H1 (cell line): ENCODE measurements around the gene PTPN1. TPM values are rescaled to one million over a fixed set of nuclear protein-coding genes. Genes with fewer than 3 reads are reported as not detected.

Experiments
- CTCF ChIA-PET: fragments of 300-600 bp; sonication (Branson Sonifier 250); formaldehyde crosslinking; loops from one replicate; lab custom pipeline; 2021; ENCODE audit not compliant: partially characterized antibody; lab: Charles Lee
- POLR2A ChIA-PET: fragments of 300-600 bp; sonication (Branson Sonifier 250); formaldehyde crosslinking; loops from one replicate; lab custom pipeline; 2021; ENCODE audit warnings: inconsistent platforms; ENCODE audit not compliant: partially characterized antibody; lab: Charles Lee
- DNase-seq, 2 experiments: peaks; one replicate each; pipeline versions ENCODE4 v3.0.0 to v3.0.0-alpha.2; 2010 to 2022; ENCODE audit warnings: low spot score in 2 of 2, low read depth in 1 of 2, mixed read lengths in 1 of 2
- FAIRE-seq: peaks from 2 replicates; lab custom pipeline; 2011; peaks lifted over from hg19 to GRCh38; lab: Jason Lieb, UNC
- H2AFZ ChIP-seq: 2 replicates; pipeline ENCODE4 v1.8.1; 2012; ENCODE audit warnings: low read length, inconsistent platforms
- H2AK5ac ChIP-seq: 2 replicates; pipeline ENCODE4 v1.6.1; 2013; ENCODE audit warnings: low read depth, low read length
- H2BK120ac ChIP-seq: replicated peaks from 2 replicates; pipeline ENCODE3; 2013; ENCODE audit warnings: low read depth, low read length, inconsistent platforms
- H2BK12ac ChIP-seq: 2 replicates; pipeline ENCODE4 v1.6.1; 2013; ENCODE audit warnings: low read depth, low read length
- H2BK15ac ChIP-seq: 2 replicates; pipeline ENCODE4 v1.6.1; 2013; ENCODE audit warnings: low read length
- H2BK20ac ChIP-seq: 2 replicates; pipeline ENCODE4 v1.6.1; 2013; ENCODE audit warnings: low read length
- H2BK5ac ChIP-seq: 2 replicates; pipeline ENCODE4 v1.6.1; 2013; ENCODE audit warnings: low read depth, low read length
- H3K14ac ChIP-seq: 2 replicates; pipeline ENCODE4 v1.6.1; 2013; ENCODE audit warnings: inconsistent platforms; ENCODE audit not compliant: insufficient read length
- H3K18ac ChIP-seq: 2 replicates; pipeline ENCODE4 v1.6.1; 2013; ENCODE audit warnings: low read length; ENCODE audit errors: extremely low read depth
- H3K23ac ChIP-seq: 2 replicates; pipeline ENCODE4 v1.6.1; 2013; ENCODE audit warnings: inconsistent platforms; ENCODE audit not compliant: insufficient read length
- H3K23me2 ChIP-seq: 2 replicates; pipeline ENCODE4 v1.6.1; 2013; ENCODE audit warnings: low read depth, low read length
- H3K27ac ChIP-seq: 2 replicates; pipeline ENCODE4 v1.6.1; 2011; ENCODE audit warnings: low read depth, low read length, inconsistent platforms
- H3K27me3 ChIP-seq, 4 experiments: replicated peaks in 1 of 4; 1 replicate in 1 of 4; 2 replicates in 3 of 4; pipeline versions ENCODE4 v1.6.1 to v1.8.1; 2011 to 2013; ENCODE audit warnings: low read length in 3 of 4, mild to moderate bottlenecking in 3 of 4, inconsistent platforms in 2 of 4, mixed read lengths in 2 of 4, moderate library complexity in 1 of 4; ENCODE audit not compliant: control insufficient read depth in 3 of 4, insufficient read depth in 3 of 4; ENCODE audit errors: extremely low read depth in 1 of 4
- H3K36me3 ChIP-seq, 4 experiments: 2 replicates each; pipeline versions ENCODE4 v1.6.1 to v1.8.1; 2011 to 2013; ENCODE audit warnings: mild to moderate bottlenecking in 4 of 4, low read length in 3 of 4, moderate library complexity in 2 of 4, control low read depth in 1 of 4, inconsistent platforms in 1 of 4; ENCODE audit not compliant: insufficient read depth in 4 of 4, control insufficient read depth in 2 of 4
- H3K4ac ChIP-seq: replicated peaks from 2 replicates; pipeline ENCODE3; 2013; ENCODE audit warnings: low read length, low read depth, mixed read lengths, inconsistent platforms; ENCODE audit not compliant: insufficient read length
- H3K4me1 ChIP-seq, 4 experiments: replicated peaks in 1 of 4; 1 replicate in 1 of 4; 2 replicates in 3 of 4; pipeline versions ENCODE4 v1.6.1 to v1.8.1; 2011 to 2013; ENCODE audit warnings: low read length in 3 of 4, inconsistent platforms in 2 of 4, mixed read lengths in 1 of 4; ENCODE audit not compliant: insufficient read depth in 4 of 4, control insufficient read depth in 3 of 4
- H3K4me2 ChIP-seq, 2 experiments: 2 replicates each; pipeline versions ENCODE4 v1.6.1 to v1.8.1; 2011 to 2013; ENCODE audit warnings: low read depth in 2 of 2, low read length in 2 of 2, control low read depth in 1 of 2, inconsistent platforms in 1 of 2, mild to moderate bottlenecking in 1 of 2; ENCODE audit not compliant: insufficient read depth in 1 of 2
- H3K4me3 ChIP-seq, 4 experiments: fragments of 200-600, 300-600 bp in 1 of 4; sonication (generic), shearing (Covaris generic), sonication (Bioruptor Twin) in 1 of 4; 2 replicates each; pipeline versions ENCODE4 v1.5.1 to v1.8.1; 2011 to 2016; ENCODE audit warnings: low read length in 4 of 4, low read depth in 3 of 4, control low read depth in 2 of 4, inconsistent platforms in 2 of 4, mild to moderate bottlenecking in 2 of 4, mixed read lengths in 1 of 4, moderate library complexity in 1 of 4; ENCODE audit not compliant: insufficient read depth in 2 of 4; ENCODE audit errors: extremely low read depth in 1 of 4
- H3K56ac ChIP-seq: replicated peaks from 2 replicates; pipeline ENCODE3; 2013; ENCODE audit warnings: low read depth, mild to moderate bottlenecking, mixed read lengths, low read length, inconsistent platforms; ENCODE audit not compliant: insufficient read length
- H3K79me1 ChIP-seq: 2 replicates; pipeline ENCODE4 v1.6.1; 2013; ENCODE audit warnings: low read depth, low read length, control low read depth
- H3K79me2 ChIP-seq, 2 experiments: 2 replicates each; pipeline versions ENCODE4 v1.6.1 to v1.8.1; 2012 to 2013; ENCODE audit warnings: low read length in 2 of 2, mild to moderate bottlenecking in 2 of 2, inconsistent platforms in 1 of 2; ENCODE audit not compliant: insufficient read depth in 2 of 2, control insufficient read depth in 1 of 2
- H3K9ac ChIP-seq, 4 experiments: replicated peaks in 1 of 4; 1 replicate in 1 of 4; 2 replicates in 3 of 4; pipeline versions ENCODE4 v1.6.1 to v1.8.1; 2011 to 2013; ENCODE audit warnings: low read depth in 3 of 4, low read length in 3 of 4, control low read depth in 2 of 4, mild to moderate bottlenecking in 2 of 4, moderate library complexity in 2 of 4, inconsistent platforms in 1 of 4; ENCODE audit errors: extremely low read depth in 1 of 4
- H3K9me3 ChIP-seq, 2 experiments: 2 replicates each; pipeline versions ENCODE4 v1.6.1 to v1.8.1; 2012 to 2013; ENCODE audit warnings: mild to moderate bottlenecking in 2 of 2, moderate library complexity in 2 of 2, control low read depth in 1 of 2, inconsistent platforms in 1 of 2, low read depth in 1 of 2, low read length in 1 of 2, mixed read lengths in 1 of 2; ENCODE audit not compliant: insufficient read depth in 2 of 2
- H4K20me1 ChIP-seq, 2 experiments: replicated peaks in 1 of 2; 2 replicates each; pipeline versions ENCODE3 to v1.8.1; 2011 to 2013; ENCODE audit warnings: inconsistent platforms in 2 of 2, low read length in 2 of 2, mild to moderate bottlenecking in 1 of 2; ENCODE audit not compliant: insufficient read depth in 2 of 2, control insufficient read depth in 1 of 2
- H4K5ac ChIP-seq: 2 replicates; pipeline ENCODE4 v1.6.1; 2013; ENCODE audit warnings: low read length, low read depth, mixed read lengths, inconsistent platforms; ENCODE audit not compliant: insufficient read length
- H4K8ac ChIP-seq: 2 replicates; pipeline ENCODE4 v1.8.0; 2013; ENCODE audit warnings: mild to moderate bottlenecking, moderate library complexity, low read length, inconsistent platforms; ENCODE audit not compliant: insufficient read depth; ENCODE audit errors: extremely low read depth
- H4K91ac ChIP-seq: replicated peaks from 2 replicates; pipeline ENCODE3; 2013; ENCODE audit warnings: low read length, mixed read lengths, inconsistent platforms; ENCODE audit not compliant: insufficient read length
- ASH2L ChIP-seq: fragments of 200-600, 300-600 bp; sonication (generic); IDR thresholded peaks from one replicate; pipeline ENCODE4 v1.7.1; 2017; ENCODE audit warnings: low read length
- BCL11A ChIP-seq, 2 experiments: IDR thresholded peaks; one replicate each; pipeline ENCODE4 v1.6.1; 2011; ENCODE audit warnings: low read depth in 2 of 2, low read length in 2 of 2, mild to moderate bottlenecking in 2 of 2
- CTBP2 ChIP-seq: IDR thresholded peaks from 2 replicates; pipeline ENCODE4 v1.7.0; 2011; ENCODE audit warnings: borderline replicate concordance, mild to moderate bottlenecking, moderate library complexity, mixed read lengths, low read length; ENCODE audit not compliant: insufficient read depth, insufficient read length
- EZH2 ChIP-seq: fragments of 200-600 bp; sonication (generic); IDR thresholded peaks from 2 replicates; pipeline ENCODE4 v1.7.1; 2012; ENCODE audit warnings: low read depth, mild to moderate bottlenecking, moderate library complexity, low read length, inconsistent platforms; ENCODE audit not compliant: severe bottlenecking
- KDM1A ChIP-seq: fragments of 200-600, 300-600 bp; sonication (generic); IDR thresholded peaks from 2 replicates; pipeline ENCODE4 v1.7.1; 2016; ENCODE audit warnings: mild to moderate bottlenecking, low read length, borderline replicate concordance
- NANOG ChIP-seq: IDR thresholded peaks from 2 replicates; pipeline ENCODE4 v1.6.1; 2011; ENCODE audit warnings: low read length, low read depth, mild to moderate bottlenecking, inconsistent platforms; ENCODE audit not compliant: insufficient read depth, poor library complexity, severe bottlenecking
- POLR2A ChIP-seq, 2 experiments: IDR thresholded peaks; 1 replicate in 1 of 2; 2 replicates in 1 of 2; pipeline ENCODE4 v1.6.1; 2011; ENCODE audit warnings: low read depth in 2 of 2, low read length in 2 of 2, mild to moderate bottlenecking in 2 of 2; ENCODE audit errors: control extremely low read depth in 1 of 2
- SIX5 ChIP-seq: IDR thresholded peaks from 2 replicates; pipeline ENCODE4 v1.6.1; 2011; ENCODE audit warnings: mild to moderate bottlenecking, low read depth, low read length
- SRF ChIP-seq: IDR thresholded peaks from 2 replicates; pipeline ENCODE4 v1.6.1; 2011; ENCODE audit warnings: mild to moderate bottlenecking, low read depth, low read length, moderate library complexity
- TAF1 ChIP-seq: IDR thresholded peaks from 2 replicates; pipeline ENCODE4 v1.6.1; 2011; ENCODE audit warnings: mild to moderate bottlenecking, low read depth, low read length
- WGBS, 2 experiments: shearing (Covaris generic) in 1 of 2; methylation state at CpG; one replicate each; pipeline versions ENCODE4 v1.1.6 to v1.1.7; 2013 to 2015; ENCODE audit warnings: low lambda C conversion rate in 2 of 2, mixed read lengths in 2 of 2, inconsistent platforms in 1 of 2, low coverage in 1 of 2, missing lambda C conversion rate in 1 of 2; ENCODE audit not compliant: insufficient replicate concordance in 2 of 2, insufficient coverage in 1 of 2, insufficient read length in 1 of 2; ENCODE audit errors: extremely low coverage in 1 of 2, missing lambda C conversion rate in 1 of 2; 5-methylcytosine and 5-hydroxymethylcytosine counted together
- polyA plus RNA-seq, 7 experiments: library from polyadenylated mRNA; depleted of rRNA in 3 of 7; stranded (reverse) in 5 of 7; unstranded in 2 of 7; fragments of >200 nt in 5 of 7; fragments of 200-250 nt in 2 of 7; gene quantifications; 1 replicate in 5 of 7; 2 replicates in 1 of 7; 4 replicates in 1 of 7; pipeline versions ENCODE4 v1.2.1 to v1.2.3, GENCODE V29; 2011 to 2013; ENCODE audit warnings: missing spikeins in 2 of 7, mixed read lengths in 2 of 7
- total RNA-seq: library from RNA; stranded (reverse); fragmentation: NEBNext Ultra II Directional; extraction: Animal tissue kit (Norgen Biotek cat#: 25700); gene quantifications from 2 replicates; pipeline ENCODE4 v1.2.1, GENCODE V29; 2021
- TF ChIP-seq, protein P1 (sequence below): IDR thresholded peaks from 2 replicates; pipeline ENCODE4 v1.6.1; 2011; ENCODE audit warnings: low read depth, mild to moderate bottlenecking, low read length; ENCODE audit not compliant: insufficient read depth

Gene PTPN1
- total and polyA plus RNA-seq, 2 of the 8 experiments (the other 6 are each of a cell fraction or from before 2014, with no cell fraction given) = 18.6 to 32.1 TPM

DNA sequence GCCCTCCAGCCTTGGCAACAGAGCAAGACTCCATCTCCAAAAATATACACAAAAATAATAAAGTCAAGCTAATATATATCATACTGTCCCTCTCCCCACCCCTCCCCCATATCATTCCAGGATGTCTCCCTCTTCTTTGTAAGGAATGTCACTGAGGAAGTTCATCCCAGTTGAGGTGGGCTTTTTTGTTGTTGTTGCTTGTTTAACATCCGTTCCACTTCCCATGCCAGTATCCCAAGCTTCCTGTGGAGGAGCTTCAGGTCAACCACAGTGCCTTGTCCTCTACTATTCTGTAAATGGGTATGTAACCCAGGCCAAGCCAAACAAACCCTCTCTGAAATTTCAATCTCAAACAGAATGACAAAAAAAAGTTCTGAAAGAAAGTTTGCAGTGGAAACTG, 19.0 kb upstream of the PTPN1 start:
- Histone ChIP-seq H3K4me3 (no peak overlapping the region), H2AFZ (no peak overlapping the region), H4K20me1 (no peaks in the 10 kb centered on the region), H3K18ac (no peak overlapping the region), H3K36me3 (no peaks in the 10 kb centered on the region), H3K56ac (no peak overlapping the region), H4K8ac (no peak overlapping the region), H3K23ac (no peak overlapping the region), H2BK20ac (no peak overlapping the region), H3K79me2 (no peaks in the 10 kb centered on the region), H3K79me1 (no peaks in the 10 kb centered on the region), H3K4ac (no peak overlapping the region), H3K4me2 (no peak overlapping the region), H2AK5ac (no peak overlapping the region), H3K27me3 (no peaks in the 10 kb centered on the region; a peak in 1 of 7 replicates), H2BK15ac (no peak overlapping the region), H4K91ac (no peak overlapping the region), H3K4me1 (no peaks in the 10 kb centered on the region), H2BK12ac (no peak overlapping the region), H3K23me2 (no peaks in the 10 kb centered on the region), H3K9ac (no peak overlapping the region), H2BK5ac (no peak overlapping the region), H3K9me3 (no peaks in the 10 kb centered on the region), H3K14ac (no peak overlapping the region), H4K5ac (no peak overlapping the region), H3K27ac (no peak overlapping the region), H2BK120ac (no peak overlapping the region)
- FAIRE-seq (no peak), DNase-seq (no peak)
- POLR2A ChIA-PET = interaction anchor here (0.6 kb wide), 1 partner anchor 12 kb away, joined by 3 read pairs; no protein-coding TSS in a partner anchor
- CTCF ChIA-PET = interaction anchor here (0.6 to 1.3 kb wide), 4 partner anchors 85 to 90 kb away, joined by 3 to 6 read pairs (median 4); no protein-coding TSS in a partner anchor
- TF ChIP-seq BCL11A (IDR thresholded peaks at IDR 0.05; ENCODE audit: low read depth in 2 of 2, low read length in 2 of 2) = no peak
- no peak for TF ChIP-seq CTBP2
- TF ChIP-seq NANOG = no peak
- TF ChIP-seq EZH2 = no peak
- no peak for TF ChIP-seq KDM1A
- TF ChIP-seq ASH2L = no peak
- TF ChIP-seq, protein P1, sequence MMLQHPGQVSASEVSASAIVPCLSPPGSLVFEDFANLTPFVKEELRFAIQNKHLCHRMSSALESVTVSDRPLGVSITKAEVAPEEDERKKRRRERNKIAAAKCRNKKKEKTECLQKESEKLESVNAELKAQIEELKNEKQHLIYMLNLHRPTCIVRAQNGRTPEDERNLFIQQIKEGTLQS = no peak
- no peak for TF ChIP-seq POLR2A (IDR thresholded peaks at IDR 0.05; ENCODE audit: control extremely low read depth in 1 of 2, low read depth in 2 of 2, low read length in 2 of 2)
- no peak for TF ChIP-seq SRF
- no peak for TF ChIP-seq SIX5
- no peak for TF ChIP-seq TAF1
- WGBS, 2 experiments = 90% methylated on average over 1 of the region's 1 CpG; no CpG with 5 or more reads in 1 of the 2 experiments
